EH (cell line): Measurements from ENCODE around the gene CCDC149.

ENCODE experiments used
- DNase-seq: peaks from one replicate; pipeline ENCODE4 v3.0.0-alpha.2; 2015; ENCODE audit warnings: low read depth

CCDC149 gene

DNA sequence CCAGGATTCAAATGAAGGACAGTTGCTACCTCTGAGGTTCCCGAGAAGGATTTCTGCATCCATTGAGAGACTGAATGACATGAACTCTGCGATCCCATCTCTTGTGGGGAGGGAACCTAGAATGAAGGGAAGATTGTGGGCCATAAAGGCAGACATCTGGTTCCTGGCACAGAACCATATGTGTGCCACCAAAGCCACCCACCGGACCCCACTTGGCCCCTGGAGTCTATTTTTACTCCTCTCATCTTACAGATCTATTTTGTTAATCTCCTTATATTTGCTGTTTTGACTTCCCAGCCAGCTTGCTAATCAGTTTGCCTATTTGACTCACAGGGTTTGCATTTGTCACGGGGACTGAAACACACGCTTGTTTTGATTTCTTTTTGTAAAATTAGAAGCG, 110.2 kb downstream of the CCDC149 start:
- DNase-seq, result no peak

DNA sequence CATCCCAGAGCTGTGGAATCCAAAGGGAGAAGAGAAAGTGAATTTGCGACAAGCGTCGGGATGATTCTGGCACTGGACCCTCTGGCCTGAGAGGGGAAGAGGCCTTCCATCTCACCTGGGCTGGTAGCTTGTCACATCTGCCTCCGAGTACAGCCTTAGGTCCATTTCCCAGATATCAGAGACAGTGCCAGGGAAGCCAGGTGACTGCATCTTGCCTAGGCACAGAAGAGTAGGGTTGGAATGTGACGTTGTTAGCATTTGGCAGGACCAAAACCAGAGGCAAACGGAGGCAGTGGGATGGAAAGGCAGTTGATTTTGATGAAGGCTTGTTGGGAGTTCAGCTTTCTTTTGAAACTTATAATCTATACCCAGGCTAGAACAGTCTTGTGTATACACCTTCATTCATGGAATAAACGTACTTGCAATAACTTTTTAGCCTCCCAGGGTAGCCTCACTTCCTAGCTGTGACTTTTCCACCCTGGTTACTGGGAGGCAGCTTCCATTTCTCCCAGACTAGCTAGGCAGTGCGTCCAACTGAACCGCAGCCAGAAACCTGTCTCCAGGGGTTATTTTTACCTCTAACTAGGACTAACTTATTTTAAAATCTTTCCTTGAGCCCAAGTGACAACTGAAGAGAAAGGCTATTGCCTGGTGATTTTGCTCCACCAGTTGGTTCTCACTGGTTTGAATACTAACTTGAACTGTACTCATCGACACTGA, 111.5 kb downstream of the CCDC149 start:
- no peak for DNase-seq

GRCh38 chr4:24800325-24800895, 112.4 kb downstream of the CCDC149 start:
- no peak for DNase-seq

DNA sequence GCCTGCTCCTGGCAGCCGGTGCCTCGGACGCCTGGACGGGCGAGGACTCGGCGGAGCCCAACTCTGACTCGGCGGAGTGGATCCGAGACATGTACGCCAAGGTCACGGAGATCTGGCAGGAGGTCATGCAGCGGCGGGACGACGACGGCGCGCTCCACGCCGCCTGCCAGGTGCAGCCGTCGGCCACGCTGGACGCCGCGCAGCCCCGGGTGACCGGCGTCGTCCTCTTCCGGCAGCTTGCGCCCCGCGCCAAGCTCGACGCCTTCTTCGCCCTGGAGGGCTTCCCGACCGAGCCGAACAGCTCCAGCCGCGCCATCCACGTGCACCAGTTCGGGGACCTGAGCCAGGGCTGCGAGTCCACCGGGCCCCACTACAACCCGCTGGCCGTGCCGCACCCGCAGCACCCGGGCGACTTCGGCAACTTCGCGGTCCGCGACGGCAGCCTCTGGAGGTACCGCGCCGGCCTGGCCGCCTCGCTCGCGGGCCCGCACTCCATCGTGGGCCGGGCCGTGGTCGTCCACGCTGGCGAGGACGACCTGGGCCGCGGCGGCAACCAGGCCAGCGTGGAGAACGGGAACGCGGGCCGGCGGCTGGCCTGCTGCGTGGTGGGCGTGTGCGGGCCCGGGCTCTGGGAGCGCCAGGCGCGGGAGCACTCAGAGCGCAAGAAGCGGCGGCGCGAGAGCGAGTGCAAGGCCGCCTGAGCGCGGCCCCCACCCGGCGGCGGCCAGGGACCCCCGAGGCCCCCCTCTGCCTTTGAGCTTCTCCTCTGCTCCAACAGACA, 113.1 kb downstream of the CCDC149 start:
- DNase-seq, result no peak

GRCh38 chr4:24799196-24799543, 113.7 kb downstream of the CCDC149 start:
- DNase-seq, result no peak

GRCh38 chr4:24798036-24798610, 114.7 kb downstream of the CCDC149 start:
- no peak for DNase-seq

DNA sequence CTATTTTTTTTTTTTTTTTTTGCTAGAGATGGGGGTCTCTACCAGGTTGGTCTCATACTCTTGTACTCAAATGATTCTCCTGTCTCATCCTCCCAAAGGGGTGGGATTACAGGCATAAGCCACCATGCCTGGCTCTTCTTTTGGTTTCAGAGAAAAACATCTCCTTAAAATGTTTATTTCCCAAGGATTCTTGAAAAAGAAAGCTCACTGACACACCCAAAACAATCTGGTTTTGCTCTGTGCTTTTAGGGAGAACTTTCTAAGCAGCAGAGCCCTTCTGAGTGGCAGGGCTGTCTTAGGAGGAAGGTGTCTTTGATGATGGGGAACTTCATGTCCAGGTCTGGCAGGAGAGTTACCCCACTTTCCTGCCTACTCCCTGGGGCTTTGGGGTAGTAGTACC, 116.2 kb downstream of the CCDC149 start:
- DNase-seq, result no peak

- no peak for DNase-seq
Observed at GRCh38 chr4:24795666-24796381, 117.0 kb downstream of the CCDC149 start.

GRCh38 chr4:24794916-24795665, 117.8 kb downstream of the CCDC149 start, which contains the start of gene SOD3:
SOD3 (plus strand) TSS chr4:24795573; CDS start chr4:24799522, 3,949 bp downstream.
- peak; percentile 98 for DNase-seq

GRCh38 chr4:24794480-24794879, 118.4 kb downstream of the CCDC149 start:
- DNase-seq, result peak; percentile 97

DNA sequence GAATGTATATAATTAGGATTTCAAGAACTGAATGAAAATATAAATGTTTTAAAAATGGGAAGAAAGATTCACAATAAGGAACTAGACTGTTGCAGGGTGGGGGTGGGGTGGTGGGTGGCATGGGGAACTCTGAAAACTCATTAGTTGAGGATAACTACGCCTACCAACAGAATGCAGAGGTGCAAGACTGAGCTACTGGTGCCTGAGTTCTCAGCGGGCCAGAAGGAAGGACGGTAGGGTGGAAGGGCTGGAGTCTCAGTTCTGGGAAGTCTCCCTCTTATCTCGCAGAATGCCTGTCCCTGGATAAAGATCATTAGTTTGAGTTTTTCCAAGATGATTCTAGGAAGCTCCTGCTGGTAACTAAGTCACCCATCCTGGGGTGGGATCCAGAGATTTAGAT, 118.8 kb downstream of the CCDC149 start:
- DNase-seq, result no peak

DNA sequence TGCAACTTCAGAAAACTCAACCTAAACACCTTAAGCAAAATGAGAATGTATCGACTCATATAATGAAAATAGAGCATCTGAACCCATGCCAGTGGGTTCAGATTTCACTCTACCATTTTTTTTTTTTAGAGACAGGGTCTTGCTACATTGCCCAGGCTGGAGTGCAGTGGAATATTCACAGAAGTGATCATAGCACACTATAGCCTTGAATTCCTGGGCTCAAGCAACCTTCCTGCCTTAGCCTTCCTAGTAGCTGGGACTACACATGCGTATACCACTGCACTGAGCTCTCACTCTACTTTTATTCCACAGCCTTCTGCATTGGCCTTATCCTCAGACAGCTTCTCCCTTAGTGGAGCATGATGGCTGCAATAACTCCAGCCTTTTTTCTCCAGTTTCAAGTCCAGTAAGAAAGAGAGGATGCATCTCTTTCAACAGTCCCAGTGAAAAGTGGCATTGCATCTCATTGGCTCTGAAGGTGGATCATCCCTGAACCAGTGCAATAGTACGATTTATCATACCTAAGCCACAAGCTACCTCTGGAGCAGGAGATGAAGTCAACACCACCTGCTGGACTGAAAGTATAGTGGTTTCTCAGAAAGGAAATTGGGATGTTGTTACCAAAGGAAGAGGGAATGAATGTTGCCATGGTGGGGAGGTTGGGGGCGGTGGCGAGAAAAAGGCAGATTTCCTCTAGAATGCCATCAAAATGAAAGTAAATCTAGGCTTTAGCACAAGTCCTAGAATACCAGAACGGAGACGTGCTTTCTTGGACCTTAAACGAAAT, 119.4 kb downstream of the CCDC149 start:
- DNase-seq, result peak; percentile 24

GRCh38 chr4:24792552-24792951, 120.3 kb downstream of the CCDC149 start:
- no peak for DNase-seq

- no peak for DNase-seq
Observed at GRCh38 chr4:24791043-24791442, 121.8 kb downstream of the CCDC149 start.

- no peak for DNase-seq
Observed at GRCh38 chr4:24783506-24783905, 129.3 kb downstream of the CCDC149 start.

GRCh38 chr4:24781999-24782745, 130.7 kb downstream of the CCDC149 start:
- DNase-seq, result peak; percentile 75

- no peak for DNase-seq
Observed at GRCh38 chr4:24780936-24781495, 131.8 kb downstream of the CCDC149 start.

- peak; percentile 99 for DNase-seq
Observed at GRCh38 chr4:24778464-24779225, 134.2 kb downstream of the CCDC149 start.
